ENCODE measurements around the gene RPUSD3.

GRCh38 chr3:9800529-9800928 is 43.3 kb downstream of the RPUSD3 start:
- TF ChIP-seq CTCF (conservative IDR thresholded peaks at IDR 0.05; ENCODE audit: low read depth, low read length), result peak; percentile 40; the same call in 1 of the 2 replicates
- no peak for TF ChIP-seq EZH2 (IDR thresholded peaks at IDR 0.05; ENCODE audit: borderline replicate concordance, low read depth, low read length, poor library complexity, severe bottlenecking)
